ENCODE measurements around the gene LTO1.

LTO1 gene

DNA sequence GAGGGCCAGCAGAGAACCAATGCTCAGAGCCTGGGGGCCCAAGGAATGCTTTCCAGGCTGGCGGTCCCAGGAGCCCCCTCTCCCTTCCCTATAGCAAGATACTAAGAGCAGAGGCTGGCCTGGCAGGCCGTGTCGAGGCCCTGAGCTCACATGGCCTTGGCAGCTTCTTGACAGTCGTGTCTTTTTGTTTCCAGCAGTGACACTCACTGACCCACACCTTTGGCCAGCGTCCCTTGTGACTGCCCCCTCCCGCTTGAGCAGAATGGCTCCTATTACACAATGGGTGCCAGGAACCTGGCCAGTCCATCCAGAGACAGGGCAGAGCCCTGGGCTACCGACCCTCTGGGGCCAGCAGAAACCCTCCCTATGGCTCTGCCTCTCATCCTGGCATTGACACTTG, 40.6 kb downstream of the LTO1 start:
- no peak overlapping the region for H3K4me3 ChIP-seq (ENCODE audit: low read depth, low read length)
- TF ChIP-seq, protein P1, sequence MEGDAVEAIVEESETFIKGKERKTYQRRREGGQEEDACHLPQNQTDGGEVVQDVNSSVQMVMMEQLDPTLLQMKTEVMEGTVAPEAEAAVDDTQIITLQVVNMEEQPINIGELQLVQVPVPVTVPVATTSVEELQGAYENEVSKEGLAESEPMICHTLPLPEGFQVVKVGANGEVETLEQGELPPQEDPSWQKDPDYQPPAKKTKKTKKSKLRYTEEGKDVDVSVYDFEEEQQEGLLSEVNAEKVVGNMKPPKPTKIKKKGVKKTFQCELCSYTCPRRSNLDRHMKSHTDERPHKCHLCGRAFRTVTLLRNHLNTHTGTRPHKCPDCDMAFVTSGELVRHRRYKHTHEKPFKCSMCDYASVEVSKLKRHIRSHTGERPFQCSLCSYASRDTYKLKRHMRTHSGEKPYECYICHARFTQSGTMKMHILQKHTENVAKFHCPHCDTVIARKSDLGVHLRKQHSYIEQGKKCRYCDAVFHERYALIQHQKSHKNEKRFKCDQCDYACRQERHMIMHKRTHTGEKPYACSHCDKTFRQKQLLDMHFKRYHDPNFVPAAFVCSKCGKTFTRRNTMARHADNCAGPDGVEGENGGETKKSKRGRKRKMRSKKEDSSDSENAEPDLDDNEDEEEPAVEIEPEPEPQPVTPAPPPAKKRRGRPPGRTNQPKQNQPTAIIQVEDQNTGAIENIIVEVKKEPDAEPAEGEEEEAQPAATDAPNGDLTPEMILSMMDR (IDR thresholded peaks at IDR 0.05; ENCODE audit: low read depth, low read length) = no peak

DNA sequence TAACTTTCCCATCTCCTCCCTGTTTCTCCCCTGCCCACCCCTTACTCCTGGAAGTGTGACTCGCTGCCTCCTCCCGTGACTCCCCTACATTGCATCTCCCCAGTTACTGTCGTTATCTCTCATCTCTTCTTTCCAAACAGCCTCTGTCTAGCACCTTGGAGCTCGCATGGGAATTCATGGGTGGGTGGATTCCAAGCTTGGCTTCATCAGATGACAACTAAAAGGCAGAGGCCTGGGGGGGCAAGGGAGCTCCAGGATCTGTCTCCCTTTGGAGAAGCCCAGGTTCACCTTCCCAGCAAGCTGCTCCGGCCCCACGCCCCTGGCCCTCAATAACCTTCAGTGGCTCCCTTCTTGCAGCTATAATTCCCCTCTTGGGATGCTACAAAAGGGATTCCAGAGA, 41.1 kb downstream of the LTO1 start:
- H3K4me3 ChIP-seq (ENCODE audit: low read depth, low read length) = no peak overlapping the region
- TF ChIP-seq, protein P1 (IDR thresholded peaks at IDR 0.05; ENCODE audit: low read depth, low read length) = no peak

DNA sequence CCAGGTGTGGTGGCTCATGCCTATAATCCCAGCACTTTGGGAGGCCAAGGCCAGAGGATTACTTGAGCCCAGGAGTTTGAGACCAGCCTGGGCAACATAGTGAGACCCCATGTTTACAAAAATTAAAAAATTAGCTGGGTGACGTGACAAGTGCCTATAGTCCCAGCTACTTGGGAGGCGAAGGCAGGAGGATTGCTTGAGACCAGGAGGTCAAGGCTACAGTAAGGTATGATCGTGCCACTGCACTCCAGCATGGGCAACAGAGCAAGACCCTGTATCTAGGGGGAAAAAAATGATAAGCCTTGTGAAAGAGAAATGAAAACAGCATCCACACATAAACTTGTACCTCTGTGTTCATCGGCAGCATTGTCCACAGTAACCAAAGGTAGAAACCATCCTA, 42.3 kb downstream of the LTO1 start:
- TF ChIP-seq, protein P1 (IDR thresholded peaks at IDR 0.05; ENCODE audit: low read depth, low read length) = no peak
- H3K4me3 ChIP-seq (ENCODE audit: low read depth, low read length) = no peak overlapping the region

DNA sequence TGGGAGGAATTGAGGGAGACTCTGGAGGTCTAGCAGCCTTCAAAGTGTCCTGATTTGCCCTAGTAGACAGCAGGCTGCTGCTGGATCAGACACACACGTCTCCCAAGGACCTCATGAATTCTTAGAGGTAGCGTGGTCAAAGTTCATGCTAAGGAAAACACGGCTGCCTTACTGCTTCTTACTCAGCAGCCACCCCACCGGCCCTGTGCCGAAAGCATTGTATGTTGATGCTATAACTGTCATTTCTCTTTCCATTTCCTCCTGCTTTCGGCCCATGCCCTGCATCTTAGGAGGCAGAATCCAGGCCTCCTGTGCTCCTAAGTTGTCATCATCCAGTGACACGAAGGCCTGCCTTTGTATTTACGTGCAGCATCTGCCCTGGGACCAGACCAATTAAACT, 44.7 kb downstream of the LTO1 start:
- no peak overlapping the region for H3K4me3 ChIP-seq (ENCODE audit: low read depth, low read length)
- TF ChIP-seq, protein P1 (IDR thresholded peaks at IDR 0.05; ENCODE audit: low read depth, low read length) = no peak

DNA sequence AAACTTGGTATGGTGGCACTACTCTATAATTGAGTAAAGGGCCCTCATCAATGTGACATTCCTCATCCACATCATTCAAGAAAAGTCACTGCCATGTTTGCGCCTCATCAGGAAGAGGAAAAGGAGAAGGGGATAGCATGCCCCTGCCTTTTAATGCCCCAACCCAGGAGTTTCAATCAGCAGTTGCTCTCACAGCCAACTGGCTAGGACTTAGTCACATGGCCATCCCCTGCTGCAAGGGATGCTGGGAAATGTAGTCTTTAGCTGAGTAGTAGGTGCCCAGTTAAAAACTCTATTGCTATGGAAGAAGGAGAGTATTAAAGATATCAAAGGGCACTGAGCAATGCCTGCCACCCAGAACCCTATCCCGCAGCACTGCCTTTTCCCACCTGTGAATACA, 45.1 kb downstream of the LTO1 start:
- TF ChIP-seq, protein P1 (IDR thresholded peaks at IDR 0.05; ENCODE audit: low read depth, low read length) = no peak
- H3K4me3 ChIP-seq (ENCODE audit: low read depth, low read length) = no peak overlapping the region

DNA sequence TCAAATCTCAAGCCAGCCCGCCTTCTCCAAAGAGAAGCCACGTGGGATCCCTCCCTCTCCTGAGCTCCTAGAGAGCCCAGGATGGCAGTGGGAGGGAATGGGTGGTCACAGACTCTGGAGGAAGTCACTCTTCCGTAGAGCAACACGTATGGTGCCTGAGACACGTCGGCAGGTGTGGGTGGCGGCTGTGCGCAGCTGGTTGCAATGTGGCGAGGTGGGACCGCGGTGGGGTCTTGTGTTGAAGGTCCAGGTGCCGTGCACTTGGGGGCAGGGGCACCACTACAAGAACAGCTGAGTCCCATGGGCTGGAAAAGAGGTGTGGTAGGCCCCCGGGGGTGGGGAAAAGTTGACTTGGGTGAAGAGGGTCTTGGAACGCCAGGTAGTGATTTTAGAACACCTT, 47.6 kb downstream of the LTO1 start:
- TF ChIP-seq, protein P1 (IDR thresholded peaks at IDR 0.05; ENCODE audit: low read depth, low read length) = no peak
- H3K4me3 ChIP-seq (ENCODE audit: low read depth, low read length) = no peak overlapping the region

DNA sequence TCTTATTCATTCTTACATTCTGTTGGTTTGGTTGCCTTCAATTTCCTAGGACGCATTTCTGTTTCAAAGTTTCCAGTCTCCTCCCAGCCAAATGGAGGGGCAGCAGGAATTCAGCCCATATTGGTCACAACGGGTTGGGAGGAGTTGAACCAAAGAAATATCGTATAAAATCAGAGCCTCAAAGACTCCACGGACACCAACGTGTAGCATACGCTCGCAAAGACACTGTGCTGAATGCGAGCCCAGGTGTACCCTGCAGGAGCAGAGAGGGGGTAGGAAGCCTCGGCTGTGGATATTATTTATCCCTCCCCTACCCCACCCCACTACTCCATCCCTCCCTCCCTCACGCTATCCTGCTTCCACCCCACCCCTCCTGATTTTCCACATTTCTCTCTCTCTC, 49.7 kb downstream of the LTO1 start:
- TF ChIP-seq, protein P1 (IDR thresholded peaks at IDR 0.05; ENCODE audit: low read depth, low read length) = no peak

More for the DNA sequence above, 49.7 kb downstream of the LTO1 start:
- H3K4me3 ChIP-seq (ENCODE audit: low read depth, low read length) = no peak overlapping the region
